Measurements from ENCODE around the gene ROR1. TPM values are rescaled to one million over a fixed set of nuclear protein-coding genes. Genes with fewer than 3 reads are reported as not detected.

Gene ROR1
- total RNA-seq, 1 experiment from 2014 or later: 37.2 TPM

- no peaks in the 10 kb centered on the region for H3K27me3 Mint-ChIP-seq (ENCODE audit: insufficient read depth, unreplicated experiment)
- peaks cover 14% of the 10 kb centered on the region for H3K36me3 Mint-ChIP-seq (ENCODE audit: insufficient read depth, unreplicated experiment)
- TF ChIP-seq, protein P1, sequence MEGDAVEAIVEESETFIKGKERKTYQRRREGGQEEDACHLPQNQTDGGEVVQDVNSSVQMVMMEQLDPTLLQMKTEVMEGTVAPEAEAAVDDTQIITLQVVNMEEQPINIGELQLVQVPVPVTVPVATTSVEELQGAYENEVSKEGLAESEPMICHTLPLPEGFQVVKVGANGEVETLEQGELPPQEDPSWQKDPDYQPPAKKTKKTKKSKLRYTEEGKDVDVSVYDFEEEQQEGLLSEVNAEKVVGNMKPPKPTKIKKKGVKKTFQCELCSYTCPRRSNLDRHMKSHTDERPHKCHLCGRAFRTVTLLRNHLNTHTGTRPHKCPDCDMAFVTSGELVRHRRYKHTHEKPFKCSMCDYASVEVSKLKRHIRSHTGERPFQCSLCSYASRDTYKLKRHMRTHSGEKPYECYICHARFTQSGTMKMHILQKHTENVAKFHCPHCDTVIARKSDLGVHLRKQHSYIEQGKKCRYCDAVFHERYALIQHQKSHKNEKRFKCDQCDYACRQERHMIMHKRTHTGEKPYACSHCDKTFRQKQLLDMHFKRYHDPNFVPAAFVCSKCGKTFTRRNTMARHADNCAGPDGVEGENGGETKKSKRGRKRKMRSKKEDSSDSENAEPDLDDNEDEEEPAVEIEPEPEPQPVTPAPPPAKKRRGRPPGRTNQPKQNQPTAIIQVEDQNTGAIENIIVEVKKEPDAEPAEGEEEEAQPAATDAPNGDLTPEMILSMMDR (IDR thresholded peaks at IDR 0.05; ENCODE audit: insufficient read depth in 1 of 2, low read depth in 1 of 2, low read length in 1 of 2, severe bottlenecking in 1 of 2, unreplicated experiment in 1 of 2): no peak
- BruUV-seq (replicated peaks): no TSS peak
- no peak overlapping the region for H3K4me3 Mint-ChIP-seq (ENCODE audit: unreplicated experiment)
- Histone ChIP-seq H3K4me3 (ENCODE audit: low read depth, low read length) (no peak overlapping the region), H3K9me3 (no peaks in the 10 kb centered on the region), H3K36me3 (ENCODE audit: control insufficient read depth, insufficient read depth, low read length) (no peaks in the 10 kb centered on the region), H3K27me3 (replicated peaks; ENCODE audit: control insufficient read depth, insufficient read depth, low read length) (no peaks in the 10 kb centered on the region), H3K4me1 (no peaks in the 10 kb centered on the region)
- H3K27ac Mint-ChIP-seq (ENCODE audit: unreplicated experiment): no peak overlapping the region
- intact Hi-C loops (cut with micrococcal nuclease; ENCODE audit: unreplicated experiment): no loop called here
- H3K9me3 Mint-ChIP-seq (ENCODE audit: unreplicated experiment): no peaks in the 10 kb centered on the region
- H3K4me1 Mint-ChIP-seq (ENCODE audit: low read depth, unreplicated experiment): peaks cover 5% of the 10 kb centered on the region
- CTCF ChIA-PET: no interaction called here
- POLR2A ChIA-PET: no interaction called here
- no peak for DNase-seq
Measured at GRCh38 chr1:63817152-63817667, 43.4 kb downstream of the ROR1 start.

DNA sequence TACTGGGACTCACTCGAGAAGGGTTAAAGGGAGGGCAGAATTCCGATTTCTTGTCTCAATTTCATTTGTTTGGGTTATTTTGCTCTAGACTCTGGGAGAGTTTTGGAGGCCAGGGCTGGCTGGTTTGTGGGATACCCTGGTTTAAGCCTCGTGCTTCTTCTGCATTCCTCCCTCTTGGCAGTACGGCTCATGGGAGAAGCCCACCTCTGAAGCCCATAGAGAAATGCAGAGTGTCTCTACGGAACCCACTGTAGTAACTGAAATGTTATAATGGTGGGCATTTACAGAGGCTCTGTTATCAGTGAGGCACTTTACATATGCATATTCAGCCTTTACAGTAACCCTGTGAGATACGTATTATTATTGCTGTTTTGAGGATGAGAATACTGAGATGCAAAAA, 43.9 kb downstream of the ROR1 start:
- no peak overlapping the region for H3K27ac Mint-ChIP-seq (ENCODE audit: unreplicated experiment)

DNA sequence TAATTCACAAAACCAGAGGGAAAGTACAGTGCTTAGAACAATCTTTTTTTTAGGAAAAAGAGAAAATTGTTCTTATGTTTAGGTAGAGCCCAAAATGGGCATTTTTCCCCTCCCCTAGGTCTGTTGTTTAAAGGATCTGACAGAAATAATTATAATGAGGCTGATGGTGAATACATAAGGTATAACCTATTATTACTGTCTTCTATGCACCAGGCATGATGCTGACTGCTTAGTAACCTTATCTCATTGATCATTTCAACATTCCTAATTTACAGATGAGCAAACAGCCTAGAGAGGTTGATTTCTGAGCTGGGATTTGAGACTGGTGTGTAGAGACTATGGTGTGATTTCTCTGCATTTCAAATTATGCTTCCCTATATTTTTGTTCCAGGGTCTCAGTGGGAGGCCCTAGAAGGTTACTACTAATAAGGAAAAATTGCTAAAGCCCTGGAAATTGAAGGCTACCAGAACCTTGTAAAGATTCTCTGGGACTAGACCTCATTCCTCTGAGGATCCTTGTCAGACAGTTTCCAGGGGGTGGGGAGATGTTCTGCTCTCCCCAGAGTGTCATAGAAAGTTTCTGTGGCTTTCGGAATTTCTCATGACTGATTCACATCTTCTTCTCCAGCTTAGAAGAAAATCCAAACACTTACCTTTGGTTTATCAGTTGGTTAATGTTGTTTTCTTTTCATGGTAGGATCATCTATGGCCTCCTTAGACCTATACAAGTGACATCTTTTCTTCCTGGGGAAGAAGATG, 44.9 kb downstream of the ROR1 start:
- peaks cover 14% of the 10 kb centered on the region for H3K36me3 Mint-ChIP-seq (ENCODE audit: insufficient read depth, unreplicated experiment)
- Histone ChIP-seq H3K4me3 (ENCODE audit: low read depth, low read length) (no peak overlapping the region), H3K9me3 (no peaks in the 10 kb centered on the region), H3K27me3 (replicated peaks; ENCODE audit: control insufficient read depth, insufficient read depth, low read length) (no peaks in the 10 kb centered on the region), H3K36me3 (ENCODE audit: control insufficient read depth, insufficient read depth, low read length) (no peaks in the 10 kb centered on the region), H3K4me1 (no peaks in the 10 kb centered on the region)
- intact Hi-C loops (cut with micrococcal nuclease; ENCODE audit: unreplicated experiment): no loop called here
- TF ChIP-seq, protein P1 (IDR thresholded peaks at IDR 0.05; ENCODE audit: insufficient read depth in 1 of 2, low read depth in 1 of 2, low read length in 1 of 2, severe bottlenecking in 1 of 2, unreplicated experiment in 1 of 2): no peak
- no TSS peak for BruUV-seq (replicated peaks)
- ChIA-PET CTCF (no interaction called here), POLR2A (no interaction called here)
- DNase-seq: no peak
- H3K4me1 Mint-ChIP-seq (ENCODE audit: low read depth, unreplicated experiment): peaks cover 5% of the 10 kb centered on the region
- no peaks in the 10 kb centered on the region for H3K27me3 Mint-ChIP-seq (ENCODE audit: insufficient read depth, unreplicated experiment)
- no peaks in the 10 kb centered on the region for H3K9me3 Mint-ChIP-seq (ENCODE audit: unreplicated experiment)
- H3K4me3 Mint-ChIP-seq (ENCODE audit: unreplicated experiment): no peak overlapping the region
- no peak overlapping the region for H3K27ac Mint-ChIP-seq (ENCODE audit: unreplicated experiment)

More for the DNA sequence above, 43.9 kb downstream of the ROR1 start:
- Histone ChIP-seq H3K27me3 (replicated peaks; ENCODE audit: control insufficient read depth, insufficient read depth, low read length) (no peaks in the 10 kb centered on the region), H3K36me3 (ENCODE audit: control insufficient read depth, insufficient read depth, low read length) (no peaks in the 10 kb centered on the region), H3K9me3 (no peaks in the 10 kb centered on the region), H3K4me3 (ENCODE audit: low read depth, low read length) (no peak overlapping the region), H3K4me1 (no peaks in the 10 kb centered on the region)
- no peaks in the 10 kb centered on the region for H3K27me3 Mint-ChIP-seq (ENCODE audit: insufficient read depth, unreplicated experiment)
- TF ChIP-seq, protein P1 (IDR thresholded peaks at IDR 0.05; ENCODE audit: insufficient read depth in 1 of 2, low read depth in 1 of 2, low read length in 1 of 2, severe bottlenecking in 1 of 2, unreplicated experiment in 1 of 2): no peak
- no peak overlapping the region for H3K4me3 Mint-ChIP-seq (ENCODE audit: unreplicated experiment)
- POLR2A ChIA-PET: no interaction called here
- CTCF ChIA-PET: no interaction called here
- intact Hi-C loops (cut with micrococcal nuclease; ENCODE audit: unreplicated experiment): no loop called here
- peaks cover 5% of the 10 kb centered on the region for H3K4me1 Mint-ChIP-seq (ENCODE audit: low read depth, unreplicated experiment)
- no peaks in the 10 kb centered on the region for H3K9me3 Mint-ChIP-seq (ENCODE audit: unreplicated experiment)
- no peak for DNase-seq
- no TSS peak for BruUV-seq (replicated peaks)
- peaks cover 14% of the 10 kb centered on the region for H3K36me3 Mint-ChIP-seq (ENCODE audit: insufficient read depth, unreplicated experiment)

All from Caco-2 (cell line).